Cardiac atrium fibroblast (primary cell): ENCODE data around the gene LRFN4. TPM values are rescaled to one million over a fixed set of nuclear protein-coding genes. Genes with fewer than 3 reads are reported as not detected.

ENCODE experiments used
- total RNA-seq: library from RNA; depleted of rRNA; stranded (reverse); fragments of >200 nt; gene quantifications from 2 replicates; pipeline ENCODE4 v1.2.3, GENCODE V29; 2015

The LRFN4 gene
- total RNA-seq = 17.3 and 18.1 TPM in 2 replicates

DNA sequence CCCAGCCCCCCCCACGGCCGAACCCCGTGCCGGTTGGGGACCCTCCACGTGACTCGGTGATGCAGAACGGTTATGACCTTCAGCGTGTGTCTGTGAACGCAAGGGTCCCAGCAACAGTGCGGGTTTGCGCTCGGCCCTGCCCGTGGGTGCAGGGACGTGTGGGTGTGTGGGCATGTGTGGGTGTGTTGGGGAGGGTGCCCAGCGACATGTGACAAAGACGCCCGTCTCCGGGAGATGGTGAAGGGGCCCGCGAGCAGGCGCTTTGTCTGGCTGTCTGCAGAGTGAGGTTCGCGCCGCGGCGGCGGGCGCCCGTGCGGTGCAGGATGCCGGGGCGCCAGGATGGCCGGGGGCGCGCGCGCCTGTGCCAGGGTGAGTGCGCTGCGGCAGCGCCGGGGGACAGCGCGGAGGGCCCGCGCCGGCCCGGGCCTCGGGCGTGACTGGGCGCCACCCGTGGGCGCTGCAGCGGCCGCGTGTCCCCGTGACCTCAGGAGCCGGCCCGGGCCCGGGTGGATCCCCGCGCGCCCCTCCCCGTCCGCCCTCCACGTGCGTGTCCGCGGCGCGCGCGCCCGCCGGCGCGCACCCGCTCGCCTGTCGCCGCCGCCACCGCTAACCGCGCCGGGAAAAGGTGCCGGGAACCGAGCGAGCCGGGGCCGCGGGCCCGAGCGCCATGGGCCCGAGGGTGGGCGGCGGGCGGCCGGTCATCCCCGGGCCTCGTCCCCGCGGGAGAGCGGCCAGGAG is at the start of gene LRFN4:
Gene LRFN4 (plus strand): TSS at position 569 of the 738 bp plus-strand sequence. CDS start 681 bp downstream, outside the sequence.

DNA sequence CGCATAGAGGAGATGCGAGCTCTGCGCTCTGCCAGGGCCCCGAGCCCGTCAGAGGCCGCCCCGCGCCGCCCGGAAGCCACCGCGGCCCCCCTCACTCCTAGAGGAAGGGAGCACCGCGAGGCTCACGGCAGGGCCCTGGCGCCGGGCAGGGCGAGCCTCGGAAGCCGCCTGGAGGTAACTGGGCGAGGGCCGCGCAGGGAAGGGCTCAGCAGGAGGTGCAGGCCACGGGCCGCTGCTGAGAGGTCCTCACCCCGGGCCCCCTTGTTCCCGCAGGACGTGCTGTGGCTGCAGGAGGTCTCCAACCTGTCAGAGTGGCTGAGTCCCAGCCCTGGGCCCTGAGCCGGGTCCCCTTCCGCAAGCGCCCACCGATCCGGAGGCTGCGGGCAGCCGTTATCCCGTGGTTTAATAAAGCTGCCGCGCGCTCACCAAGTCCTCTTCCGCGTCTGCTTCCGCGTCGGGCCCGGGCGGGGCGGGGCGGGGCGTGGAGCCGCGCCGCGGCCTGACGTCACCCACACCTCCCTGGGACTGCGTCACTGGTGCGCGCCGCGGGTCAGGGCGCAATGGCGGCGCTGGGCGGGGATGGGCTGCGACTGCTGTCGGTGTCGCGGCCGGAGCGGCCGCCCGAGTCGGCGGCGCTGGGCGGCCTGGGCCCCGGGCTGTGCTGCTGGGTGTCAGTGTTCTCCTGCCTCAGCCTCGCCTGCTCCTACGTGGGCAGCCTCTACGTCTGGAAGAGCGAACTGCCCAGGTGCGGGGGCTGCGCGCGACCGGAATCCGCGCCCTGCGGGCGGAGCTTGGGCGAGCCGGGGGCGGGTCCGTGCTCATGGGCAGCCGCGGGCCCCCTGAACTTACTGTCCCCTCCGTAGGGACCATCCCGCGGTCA is 13.7 kb upstream of the LRFN4 start, which contains the start of gene RCE1:
Gene RCE1 (plus strand): TSS at position 546 of the 880 bp plus-strand sequence. CDS start 15 bp downstream, at position 561.

Other genes with a start within 250 kb of the LRFN4 start
- 21.3 and 29.2 TPM in 2 replicates for gene RBM14, start 240.4 kb upstream of the LRFN4 start, total RNA-seq
- 124 and 173 TPM in 2 replicates for gene RBM4, start 218.4 kb upstream of the LRFN4 start, total RNA-seq
- 13.0 and 16.2 TPM in 2 replicates for gene RBM4B, start 179.2 kb upstream of the LRFN4 start, total RNA-seq
- gene SPTBN2, start 127.8 kb upstream of the LRFN4 start, total RNA-seq = 0.16 TPM in 1 of 2 replicates, not detected in the other
- gene RCE1, start 13.6 kb upstream of the LRFN4 start, total RNA-seq = 14.8 and 15.9 TPM in 2 replicates
- 24.8 and 25.1 TPM in 2 replicates for gene PC, start 101.3 kb downstream of the LRFN4 start, total RNA-seq
- gene C11orf86, start 118.2 kb downstream of the LRFN4 start, total RNA-seq = not detected in 2 replicates
- gene SYT12, start 166.1 kb downstream of the LRFN4 start, total RNA-seq = under 0.01 and 0.97 TPM in 2 replicates
- gene RHOD, start 199.8 kb downstream of the LRFN4 start, total RNA-seq = 8.1 and 11.5 TPM in 2 replicates